Nucleus accumbens (tissue), 56 donors: ENCODE measurements around the gene CRYBB3.
"Not testable (repeated sequence)": the region's sequence is repeated elsewhere in the genome, so short reads cannot be mapped to it uniquely, and the experiment has no call there.

Source experiments
- DNase-seq, 56 donors: peaks; one replicate each; lab custom pipeline; 2025; lab: John Stamatoyannopoulos, UW

CRYBB3 gene

DNA sequence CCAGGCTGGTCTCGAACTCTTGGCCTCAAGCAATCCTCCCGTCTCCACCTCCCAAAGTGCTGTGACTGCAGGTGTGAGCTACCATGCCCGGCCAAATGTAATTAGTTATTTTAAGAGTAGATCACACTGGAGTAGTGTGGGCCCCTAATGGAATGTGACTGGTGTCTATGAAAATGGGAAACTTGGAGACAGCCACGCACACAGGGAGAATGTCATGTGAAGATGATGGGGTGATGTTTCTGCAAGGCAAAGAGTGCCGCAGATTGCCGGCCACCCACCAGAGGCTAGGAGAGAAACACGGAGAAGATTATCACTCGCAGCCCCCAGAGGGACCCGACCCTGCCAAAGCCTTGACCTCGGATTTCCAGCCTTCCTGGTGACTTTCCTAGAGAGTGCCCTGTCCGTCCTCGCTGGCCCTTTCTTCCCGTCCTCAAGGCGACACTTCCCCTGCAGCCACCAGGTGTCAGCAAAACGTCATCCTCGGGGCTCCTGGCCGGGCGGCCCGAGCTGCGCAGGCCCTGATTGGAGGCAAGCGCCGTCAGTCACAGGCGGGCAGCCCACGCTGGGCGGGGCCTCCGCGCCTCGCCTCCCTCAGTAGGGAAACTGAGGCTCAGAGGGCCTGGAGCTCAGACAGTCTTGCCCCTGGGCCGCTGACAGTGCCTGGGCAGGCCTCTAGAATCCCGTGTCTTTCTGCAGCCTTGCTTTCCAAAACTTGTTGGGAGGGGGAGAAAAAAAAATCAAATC is 36.1 kb downstream of the CRYBB3 start:
- peak in 42 of 56 donors; percentile 1 to 72 (median 16) for DNase-seq

DNA sequence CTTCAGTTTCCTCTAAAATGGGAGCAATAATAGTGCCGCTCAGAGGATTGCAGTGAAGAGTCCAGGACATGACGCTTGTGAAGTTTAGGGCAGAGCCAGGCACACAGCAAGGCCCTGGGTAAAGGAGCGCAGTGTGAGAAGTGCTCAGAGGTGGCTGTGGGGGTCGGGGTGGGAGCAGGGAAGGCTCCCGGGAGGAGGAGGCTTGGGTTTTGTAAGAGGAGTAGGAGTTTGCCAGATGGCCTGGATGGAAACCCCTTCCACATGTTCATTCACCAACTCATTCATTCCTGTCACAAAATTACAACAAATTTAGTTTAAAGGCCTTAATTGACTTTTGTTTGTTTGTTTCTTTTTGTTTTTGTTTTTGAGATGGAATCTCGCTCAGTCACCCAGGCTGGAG is 36.8 kb downstream of the CRYBB3 start:
- no peak for DNase-seq

GRCh38 chr22:25237503-25237902 is 37.8 kb downstream of the CRYBB3 start:
- no peak for DNase-seq

DNA sequence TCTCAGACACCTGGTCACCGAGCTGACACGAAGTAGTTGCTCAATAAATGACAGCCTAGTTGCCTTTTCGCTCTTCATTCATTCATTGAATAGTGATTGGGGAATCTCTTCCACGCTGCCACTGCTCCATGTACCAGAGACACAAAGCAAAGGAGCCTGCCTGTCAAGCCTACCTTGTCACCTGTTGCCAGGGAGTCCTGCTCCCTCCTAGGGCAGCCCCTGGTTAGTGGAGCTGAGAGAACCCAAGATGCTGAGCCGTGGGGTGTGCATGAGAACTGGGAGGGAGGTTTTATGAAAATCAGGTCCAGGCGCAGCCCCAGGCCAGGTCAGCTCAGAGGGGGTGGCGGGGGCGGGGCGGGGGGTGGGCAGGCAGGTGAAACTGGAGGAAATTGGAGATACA is 38.4 kb downstream of the CRYBB3 start:
- DNase-seq: not testable (repeated sequence)

DNA sequence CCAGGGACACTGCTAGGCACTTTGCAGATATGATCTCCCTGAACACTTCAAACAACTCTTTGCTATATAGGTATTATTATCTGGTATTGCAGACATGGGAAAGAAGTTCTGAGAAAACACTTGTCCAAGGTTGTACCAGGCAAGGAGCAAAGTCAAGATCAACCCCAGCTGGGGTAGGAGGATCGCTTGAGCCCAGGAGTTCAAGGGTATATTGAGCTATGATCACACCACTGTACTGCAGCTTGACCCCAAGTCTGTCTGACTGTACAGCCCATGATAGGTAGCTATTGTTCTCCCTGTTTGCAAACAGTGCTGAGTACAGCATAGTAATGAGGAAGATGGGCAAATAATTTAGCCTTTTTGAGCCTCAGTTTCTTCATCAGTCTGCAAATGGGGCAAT is 55.5 kb downstream of the CRYBB3 start:
- DNase-seq: not testable (repeated sequence)
